DOHH2 (cell line): Measurements from ENCODE around the gene MSANTD4.

Experiments used
- H3F3A ChIP-seq: fragments of 200-600 bp; sonication (generic), shearing (Covaris generic); 2 replicates; pipeline ENCODE4 v1.6.0; 2016; ENCODE audit warnings: antibody characterized with exemption, mild to moderate bottlenecking; ENCODE audit not compliant: control insufficient read depth, insufficient read depth
- H3K27ac ChIP-seq: fragments of 200-600 bp; sonication (generic); 2 replicates; pipeline ENCODE4 v1.5.1; 2014; ENCODE audit warnings: low read depth, mild to moderate bottlenecking, low read length, moderate library complexity
- H3K27me3 ChIP-seq: fragments of 200-600 bp; sonication (generic); 2 replicates; pipeline ENCODE4 v1.6.1; 2014; ENCODE audit warnings: mild to moderate bottlenecking, low read length, mixed read lengths; ENCODE audit not compliant: control insufficient read depth
- H3K36me3 ChIP-seq: fragments of 200-600 bp; sonication (generic); 2 replicates; pipeline ENCODE4 v1.6.1; 2014; ENCODE audit warnings: mild to moderate bottlenecking, low read length, moderate library complexity, mixed read lengths; ENCODE audit not compliant: control insufficient read depth
- H3K4me1 ChIP-seq: fragments of 200-600 bp; sonication (generic); 2 replicates; pipeline ENCODE4 v1.6.1; 2014; ENCODE audit warnings: mild to moderate bottlenecking, low read length, mixed read lengths; ENCODE audit not compliant: control insufficient read depth
- H3K4me2 ChIP-seq: fragments of 200-600 bp; sonication (generic); 2 replicates; pipeline ENCODE4 v1.6.0; 2014; ENCODE audit warnings: mild to moderate bottlenecking, low read length, moderate library complexity
- H3K4me3 ChIP-seq: fragments of 200-600 bp; sonication (generic); 2 replicates; pipeline ENCODE4 v1.5.1; 2014; ENCODE audit warnings: mild to moderate bottlenecking, low read length, mixed read lengths
- H3K79me2 ChIP-seq: fragments of 200-600 bp; sonication (generic); 2 replicates; pipeline ENCODE4 v1.6.1; 2014; ENCODE audit warnings: mild to moderate bottlenecking, low read length, mixed read lengths; ENCODE audit not compliant: control insufficient read depth
- H3K9me2 ChIP-seq: fragments of 200-600 bp; sonication (generic); replicated peaks from 2 replicates; pipeline ENCODE4 v1.6.1; 2014; ENCODE audit warnings: mild to moderate bottlenecking, low read length, mixed read lengths; ENCODE audit not compliant: control insufficient read depth
- H3K9me3 ChIP-seq: fragments of 200-600 bp; sonication (generic); 2 replicates; pipeline ENCODE4 v1.6.1; 2014; ENCODE audit warnings: antibody characterized with exemption, low read length, mixed read lengths; ENCODE audit not compliant: control insufficient read depth, insufficient read depth
- H4K20me1 ChIP-seq: fragments of 200-600 bp; sonication (generic); 2 replicates; pipeline ENCODE4 v1.6.0; 2014; ENCODE audit warnings: low read depth, mild to moderate bottlenecking, antibody characterized with exemption, low read length, moderate library complexity; ENCODE audit not compliant: control insufficient read depth, insufficient read depth
- EZH2phosphoT487 ChIP-seq: fragments of 200-600 bp; sonication (generic); IDR thresholded peaks from 2 replicates; pipeline ENCODE4 v1.6.1; 2017; ENCODE audit warnings: borderline replicate concordance, mild to moderate bottlenecking, antibody characterized with exemption, low read length, moderate library complexity, mixed read lengths
- TF ChIP-seq, protein P1 (sequence below): fragments of 200-600 bp; sonication (generic); IDR thresholded peaks from one replicate; pipeline ENCODE4 v1.5.1; 2014; ENCODE audit warnings: antibody characterized with exemption, mild to moderate bottlenecking, low read depth, low read length; ENCODE audit not compliant: poor library complexity, severe bottlenecking

MSANTD4 gene

DNA sequence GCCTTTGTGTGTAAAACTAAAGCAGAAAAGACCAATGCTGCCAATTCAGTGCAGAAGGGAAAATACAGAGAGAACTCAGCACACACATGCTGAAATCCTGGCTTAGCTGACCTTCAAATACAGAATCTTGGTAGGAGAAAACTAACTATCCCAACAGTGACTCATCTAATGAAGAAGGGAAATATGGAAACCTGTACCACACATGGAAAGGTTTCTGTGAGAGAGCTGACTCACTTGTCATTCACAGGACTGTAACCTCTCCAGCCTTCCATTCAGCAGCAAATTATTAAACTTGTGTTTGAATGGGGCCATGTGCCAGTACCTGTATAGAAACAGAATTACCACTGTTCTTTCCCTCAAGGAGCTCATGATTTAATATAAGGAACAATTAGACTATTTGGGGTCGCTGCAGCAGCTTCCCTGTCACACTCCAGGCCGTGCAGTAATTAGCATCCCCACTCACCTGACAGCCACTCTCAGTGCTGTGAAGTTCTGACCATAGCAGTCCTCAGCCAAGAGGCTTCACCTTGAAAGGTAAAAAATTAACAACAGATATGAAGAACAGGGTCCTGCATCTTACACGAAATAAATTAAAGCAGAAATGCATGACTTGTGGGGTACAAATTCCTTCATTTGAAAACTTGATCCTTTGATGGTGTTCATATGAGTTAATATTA is 53.9 kb downstream of the MSANTD4 start:
- Histone ChIP-seq H3K4me2 (no peak overlapping the region), H3K36me3 (no peaks in the 10 kb centered on the region), H3K27me3 (no peaks in the 10 kb centered on the region), H3K79me2 (no peaks in the 10 kb centered on the region), H3K27ac (no peak overlapping the region), H3K4me1 (no peaks in the 10 kb centered on the region), H3K4me3 (no peak overlapping the region), H3K9me2 (no peaks in the 10 kb centered on the region), H4K20me1 (no peaks in the 10 kb centered on the region), H3K9me3 (no peaks in the 10 kb centered on the region), H3F3A (no peaks in the 10 kb centered on the region)
- TF ChIP-seq, protein P1, sequence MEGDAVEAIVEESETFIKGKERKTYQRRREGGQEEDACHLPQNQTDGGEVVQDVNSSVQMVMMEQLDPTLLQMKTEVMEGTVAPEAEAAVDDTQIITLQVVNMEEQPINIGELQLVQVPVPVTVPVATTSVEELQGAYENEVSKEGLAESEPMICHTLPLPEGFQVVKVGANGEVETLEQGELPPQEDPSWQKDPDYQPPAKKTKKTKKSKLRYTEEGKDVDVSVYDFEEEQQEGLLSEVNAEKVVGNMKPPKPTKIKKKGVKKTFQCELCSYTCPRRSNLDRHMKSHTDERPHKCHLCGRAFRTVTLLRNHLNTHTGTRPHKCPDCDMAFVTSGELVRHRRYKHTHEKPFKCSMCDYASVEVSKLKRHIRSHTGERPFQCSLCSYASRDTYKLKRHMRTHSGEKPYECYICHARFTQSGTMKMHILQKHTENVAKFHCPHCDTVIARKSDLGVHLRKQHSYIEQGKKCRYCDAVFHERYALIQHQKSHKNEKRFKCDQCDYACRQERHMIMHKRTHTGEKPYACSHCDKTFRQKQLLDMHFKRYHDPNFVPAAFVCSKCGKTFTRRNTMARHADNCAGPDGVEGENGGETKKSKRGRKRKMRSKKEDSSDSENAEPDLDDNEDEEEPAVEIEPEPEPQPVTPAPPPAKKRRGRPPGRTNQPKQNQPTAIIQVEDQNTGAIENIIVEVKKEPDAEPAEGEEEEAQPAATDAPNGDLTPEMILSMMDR: no peak
- no peak for TF ChIP-seq EZH2phosphoT487

DNA sequence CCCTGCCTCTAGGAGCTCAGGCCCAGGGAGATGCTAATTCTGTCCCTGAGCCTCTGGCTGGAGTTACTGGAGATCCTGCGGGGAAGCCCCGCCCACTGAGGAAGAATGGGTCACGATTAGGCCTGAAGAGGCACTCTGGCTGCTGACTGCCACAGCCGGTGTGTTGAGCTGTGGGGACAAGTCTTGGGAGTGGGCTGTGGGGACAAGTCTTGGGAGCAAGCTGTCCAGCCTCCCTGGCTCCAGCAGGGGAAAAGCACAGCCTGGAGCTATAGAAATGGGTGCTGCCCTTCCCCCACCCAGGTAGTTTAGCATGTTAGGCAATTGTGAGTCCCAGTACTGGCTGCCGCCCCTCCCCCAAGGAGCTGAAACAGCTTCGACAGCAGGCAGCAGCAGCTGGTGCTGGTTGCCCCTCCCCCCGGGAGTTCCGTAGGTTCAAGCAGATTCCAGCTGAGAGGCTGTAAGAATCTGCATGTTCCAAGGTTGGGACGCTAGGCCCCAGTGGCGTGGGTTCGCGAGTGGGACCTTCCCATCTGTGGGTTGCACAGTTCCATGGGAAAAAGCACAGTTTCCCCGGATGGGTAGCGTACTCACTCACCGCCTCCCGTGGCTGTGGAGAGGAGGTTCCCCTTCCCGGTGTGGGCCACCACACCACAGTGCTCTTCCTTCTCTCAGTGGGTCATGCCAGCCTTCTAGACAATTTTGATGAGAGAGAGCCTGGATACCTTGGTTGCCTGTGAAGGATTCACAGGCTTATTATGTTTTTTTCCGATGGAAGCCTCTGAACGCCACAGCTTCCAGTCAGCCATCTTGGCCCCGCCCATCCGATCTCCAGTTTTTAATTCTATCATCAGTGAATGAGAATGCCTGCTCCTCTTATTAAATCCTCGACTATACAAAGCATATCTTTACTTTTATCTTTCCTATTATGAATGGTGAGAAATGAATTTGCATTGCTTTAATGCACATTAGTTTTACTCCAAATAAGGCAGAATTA is 61.5 kb downstream of the MSANTD4 start:
- Histone ChIP-seq H3K4me3 (no peak overlapping the region), H3K27me3 (no peaks in the 10 kb centered on the region), H3K4me1 (no peaks in the 10 kb centered on the region), H3K9me3 (no peaks in the 10 kb centered on the region; the same call in 1 of the 2 replicates), H3K27ac (no peak overlapping the region), H4K20me1 (no peaks in the 10 kb centered on the region), H3K9me2 (no peaks in the 10 kb centered on the region), H3K36me3 (no peaks in the 10 kb centered on the region), H3F3A (no peaks in the 10 kb centered on the region), H3K79me2 (no peaks in the 10 kb centered on the region), H3K4me2 (no peak overlapping the region)
- TF ChIP-seq EZH2phosphoT487: no peak
- TF ChIP-seq, protein P1: no peak
